HepG2 (cell line): Measurements from ENCODE around the gene TRABD. TPM values are rescaled to one million over a fixed set of nuclear protein-coding genes. Genes with fewer than 3 reads are reported as not detected.

Experiments used
- ATAC-seq: fragments of 200-7000 bp; cut with Tn5 transposase; 3 replicates; pipeline ENCODE4 v1.9.1; 2020; ENCODE audit warnings: mild to moderate bottlenecking, moderate library complexity
- BruUV-seq: library from RNA; stranded (reverse); fragments of 400-500 nt; replicated peaks from 2 replicates; lab custom pipeline; 2021; lab: Mats Ljungman, UMichigan
- CTCF ChIA-PET: fragments of 300-600 bp; formaldehyde crosslinking; extraction: SDS; loops from one replicate; lab custom pipeline; 2021; ENCODE audit warnings: low total read pairs, inconsistent platforms, low intra/inter-chr PET ratio; lab: Yijun Ruan, JAX
- POLR2A ChIA-PET: fragments of 350-600 bp; sonication (Branson Sonifier 250); formaldehyde crosslinking; loops from one replicate; lab custom pipeline; 2020; ENCODE audit warnings: antibody characterized with exemption, inconsistent platforms; lab: Yijun Ruan, JAX
- DNase-seq: peaks from one replicate; pipeline ENCODE4 v3.0.0-alpha.2; 2015; ENCODE audit warnings: low spot score
- FAIRE-seq: peaks from 3 replicates; lab custom pipeline; 2011; peaks lifted over from hg19 to GRCh38; lab: Jason Lieb, UNC
- H2AFZ ChIP-seq: one replicate; pipeline ENCODE4 v1.6.1; 2011; ENCODE audit warnings: low read length, inconsistent platforms
- H3K27ac ChIP-seq: fragments of 300-600 bp; 3 replicates; pipeline ENCODE4 v1.8.0; 2011; ENCODE audit warnings: mixed run types, mild to moderate bottlenecking, mixed read lengths, low read length, inconsistent platforms; ENCODE audit not compliant: insufficient read depth; ENCODE audit errors: extremely low read length
- H3K27me3 ChIP-seq, 2 experiments: fragments of 200-600 bp in 1 of 2; 2 replicates in 1 of 2; 3 replicates in 1 of 2; pipeline versions ENCODE4 v1.6.0 to v1.8.0; 2011; ENCODE audit warnings: low read length in 2 of 2, mild to moderate bottlenecking in 2 of 2, moderate library complexity in 2 of 2, inconsistent platforms in 1 of 2; ENCODE audit not compliant: insufficient read depth in 2 of 2, control insufficient read depth in 1 of 2
- H3K36me3 ChIP-seq, 2 experiments: fragments of 200-600 bp in 1 of 2; replicated peaks in 1 of 2; 2 replicates in 1 of 2; 3 replicates in 1 of 2; pipeline versions ENCODE4 v1.5.1 to v1.8.0; 2011; ENCODE audit warnings: low read length in 2 of 2, inconsistent platforms in 1 of 2; ENCODE audit not compliant: insufficient read depth in 2 of 2, control insufficient read depth in 1 of 2
- H3K4me1 ChIP-seq: 2 replicates; pipeline ENCODE4 v1.5.1; 2012; ENCODE audit warnings: low read length, inconsistent platforms; ENCODE audit not compliant: insufficient read depth
- H3K4me2 ChIP-seq: 2 replicates; pipeline ENCODE4 v1.6.0; 2011; ENCODE audit warnings: low read depth, low read length, inconsistent platforms
- H3K4me3 ChIP-seq, 3 experiments: fragments of 200-600 bp in 1 of 3; sonication (generic), shearing (Covaris generic) in 1 of 3; replicated peaks in 1 of 3; 2 replicates each; pipeline ENCODE4 v1.5.1; 2011 to 2016; ENCODE audit warnings: low read length in 3 of 3, inconsistent platforms in 2 of 3, low read depth in 2 of 3, mild to moderate bottlenecking in 2 of 3, control low read depth in 1 of 3, mixed read lengths in 1 of 3; ENCODE audit not compliant: insufficient read depth in 1 of 3
- H3K79me2 ChIP-seq: one replicate; pipeline ENCODE4 v1.6.1; 2011; ENCODE audit warnings: low read length, inconsistent platforms; ENCODE audit not compliant: insufficient read depth
- H3K9ac ChIP-seq: 2 replicates; pipeline ENCODE4 v1.6.0; 2011; ENCODE audit warnings: mild to moderate bottlenecking, low read depth, low read length, inconsistent platforms; ENCODE audit not compliant: insufficient read depth
- H3K9me3 ChIP-seq: 2 replicates; pipeline ENCODE4 v1.5.1; 2012; ENCODE audit warnings: mild to moderate bottlenecking, low read length
- H4K20me1 ChIP-seq: 2 replicates; pipeline ENCODE4 v1.6.0; 2011; ENCODE audit warnings: inconsistent platforms, mild to moderate bottlenecking, low read length, moderate library complexity; ENCODE audit not compliant: insufficient read depth
- NKX3-1 ChIP-seq: sonication (generic); formaldehyde crosslinking; IDR thresholded peaks from 2 replicates; pipeline ENCODE4 v1.5.0; 2020; ENCODE audit warnings: missing genetic modification reagents
- SKIL ChIP-seq: sonication (generic); formaldehyde crosslinking; IDR thresholded peaks from 2 replicates; pipeline ENCODE4 v1.8.0; 2022; ENCODE audit warnings: missing genetic modification reagents, mild to moderate bottlenecking, moderate library complexity, borderline replicate concordance
- SMYD3 ChIP-seq: sonication (generic); formaldehyde crosslinking; IDR thresholded peaks from 2 replicates; pipeline ENCODE4 v1.8.1; 2023; ENCODE audit warnings: mild to moderate bottlenecking, missing genetic modification reagents
- SSRP1 ChIP-seq: IDR thresholded peaks from 2 replicates; pipeline ENCODE4 v1.6.1; 2016; ENCODE audit warnings: control low read depth
- THAP8 ChIP-seq: sonication (generic); formaldehyde crosslinking; IDR thresholded peaks from 2 replicates; pipeline ENCODE4 v1.5.1; 2020; ENCODE audit warnings: missing genetic modification reagents, mild to moderate bottlenecking, borderline replicate concordance
- ZNF329 ChIP-seq: sonication (generic); formaldehyde crosslinking; IDR thresholded peaks from 2 replicates; pipeline ENCODE4 v1.9.0; 2021; ENCODE audit warnings: low read depth, mild to moderate bottlenecking, missing genetic modification reagents
- ZNF589 ChIP-seq: sonication (generic); formaldehyde crosslinking; conservative IDR thresholded peaks from 2 replicates; pipeline ENCODE4 v1.8.0; 2022; ENCODE audit warnings: mild to moderate bottlenecking, moderate library complexity, missing genetic modification reagents
- ZNF784 ChIP-seq: sonication (generic); formaldehyde crosslinking; IDR thresholded peaks from 2 replicates; pipeline ENCODE4 v1.5.1; 2020; ENCODE audit warnings: missing genetic modification reagents, mild to moderate bottlenecking, borderline replicate concordance
- WGBS: methylation state at CpG from one replicate; pipeline ENCODE4 v1.1.6; 2017; ENCODE audit warnings: low lambda C conversion rate; 5-methylcytosine and 5-hydroxymethylcytosine counted together
- in situ Hi-C: cut with HindIII; loops from 2 replicates; pipeline ENCODE4 v1.10.0; 2017; ENCODE audit warnings: low pct_unique_long_range_greater_than_20kb; ENCODE audit not compliant: extremely low pct_ligation_motif_present
- intact Hi-C: fragments of 100-400 bp; cut with micrococcal nuclease; formaldehyde crosslinking; loops from one replicate; pipeline ENCODE4 v1.10.0; 2022; ENCODE audit not compliant: unreplicated experiment
- polyA plus RNA-seq, 8 experiments: library from polyadenylated mRNA; depleted of rRNA in 3 of 8; stranded (reverse) in 7 of 8; unstranded in 1 of 8; fragments of >200 nt; fragmentation: Illumina TruSeq in 4 of 8; extraction: Trizol in 4 of 8; gene quantifications; 2 replicates each; pipeline versions ENCODE4 v1.2.1 to v1.2.3, GENCODE V29; 2011 to 2016; ENCODE audit warnings: low read depth in 4 of 8, missing spikeins in 1 of 8, mixed read lengths in 1 of 8; ENCODE audit not compliant: insufficient read depth in 1 of 8
- total RNA-seq, 5 experiments: library from RNA; depleted of rRNA; stranded (reverse); fragments of >200 nt; fragmentation: Illumina TruSeq; extraction: Trizol; gene quantifications; 2 replicates each; pipeline ENCODE4 v1.2.3, GENCODE V29; 2016; ENCODE audit warnings: low read depth in 1 of 5

Gene TRABD
- total and polyA plus RNA-seq, 2 of the 13 experiments (the other 11 are each of a cell fraction or from before 2014, with no cell fraction given) = 21.5 to 28.9 TPM

GRCh38 chr22:50192436-50193204, 6.9 kb downstream of the TRABD start:
- Histone ChIP-seq H3K79me2 (peaks cover 6% of the 10 kb centered on the region), H3K9ac (no peak overlapping the region), H3K36me3 (peaks cover 18 to 22% of the 10 kb centered on the region in 2 experiments; a peak in 4 of 5 replicates), H3K4me2 (no peak overlapping the region), H2AFZ (no peak overlapping the region), H3K4me1 (no peaks in the 10 kb centered on the region), H4K20me1 (no peaks in the 10 kb centered on the region), H3K4me3 (no peak overlapping the region), H3K27ac (no peak overlapping the region), H3K9me3 (no peaks in the 10 kb centered on the region), H3K27me3 (no peaks in the 10 kb centered on the region)
- no TSS peak for BruUV-seq
- in situ Hi-C loops (no loop called here), intact Hi-C loops (no loop called here)
- ChIA-PET CTCF (no interaction called here), POLR2A (no interaction called here)
- TF ChIP-seq ZNF784 (CRISPR knock-in tag) (no peak), NKX3-1 (no peak), SKIL (CRISPR knock-in tag) (no peak), ZNF329 (CRISPR knock-in tag) (no peak), THAP8 (CRISPR knock-in tag) (no peak), SMYD3 (no peak), SSRP1 (CRISPR knock-in tag) (no peak), ZNF589 (CRISPR knock-in tag) (no peak)
- DNase-seq (no peak), ATAC-seq (no peak), FAIRE-seq (no peak)
- WGBS = 81% methylated on average over 6 of the region's 25 CpGs
